Measurements from ENCODE around the gene RANBP10.
"Not testable (repeated sequence)": the region's sequence is repeated elsewhere in the genome, so short reads cannot be mapped to it uniquely, and the experiment has no call there.

RANBP10 gene

GRCh38 chr16:67806428-67807147 lies at the start of gene RANBP10, which contains the start of gene TSNAXIP1:
Gene RANBP10 (minus strand): TSS chr16:67806560. CDS start chr16:67806536, 24 bp downstream.
Gene TSNAXIP1 (plus strand): TSS chr16:67806889. CDS start chr16:67807150, 261 bp downstream.
- peak; percentile 96 for DNase-seq

GRCh38 chr16:67855789-67856188 lies 49.4 kb upstream of the RANBP10 start:
- no peak for DNase-seq

GRCh38 chr16:67853670-67854069 lies 47.3 kb upstream of the RANBP10 start:
- no peak for DNase-seq

GRCh38 chr16:67848118-67848517 lies 41.8 kb upstream of the RANBP10 start:
- DNase-seq = no peak

- DNase-seq = no peak
Observed at GRCh38 chr16:67847064-67847861, 40.9 kb upstream of the RANBP10 start, which contains the start of gene CENPT. Gene CENPT (minus strand): TSS chr16:67847693. CDS start chr16:67833859, 13,834 bp downstream.

- peak; percentile 96 for DNase-seq
Observed at GRCh38 chr16:67846320-67847063, 40.1 kb upstream of the RANBP10 start, which contains the start of gene NUTF2. Gene NUTF2 (plus strand): TSS chr16:67846933. CDS start chr16:67865131, 18,198 bp downstream.

- no peak for DNase-seq
Observed at GRCh38 chr16:67846063-67846319, 39.6 kb upstream of the RANBP10 start.

- no peak for DNase-seq
Observed at GRCh38 chr16:67845291-67846062, 39.1 kb upstream of the RANBP10 start.

GRCh38 chr16:67844497-67844896 lies 38.1 kb upstream of the RANBP10 start:
- DNase-seq = no peak

GRCh38 chr16:67843343-67843765 lies 37.0 kb upstream of the RANBP10 start:
- no peak for DNase-seq

- DNase-seq = peak; percentile 72
Observed at GRCh38 chr16:67842509-67843342, 36.4 kb upstream of the RANBP10 start.

- peak; percentile 95 for DNase-seq
Observed at GRCh38 chr16:67841816-67842508, 35.6 kb upstream of the RANBP10 start, which contains the start of gene THAP11. Gene THAP11 (plus strand): TSS chr16:67842320. CDS start chr16:67842555, 235 bp downstream.

- no peak for DNase-seq
Observed at GRCh38 chr16:67841198-67841815, 34.9 kb upstream of the RANBP10 start.

- no peak for DNase-seq
Observed at GRCh38 chr16:67837811-67838210, 31.5 kb upstream of the RANBP10 start.

GRCh38 chr16:67837190-67837589 lies 30.8 kb upstream of the RANBP10 start:
- not testable (repeated sequence) for DNase-seq

- DNase-seq = no peak
Observed at GRCh38 chr16:67834242-67834614, 27.9 kb upstream of the RANBP10 start.

- peak; percentile 94 for DNase-seq
Observed at GRCh38 chr16:67833415-67834241, 27.3 kb upstream of the RANBP10 start.

GRCh38 chr16:67833030-67833414 lies 26.7 kb upstream of the RANBP10 start:
- no peak for DNase-seq

- no peak for DNase-seq
Observed at GRCh38 chr16:67828651-67829050, 22.3 kb upstream of the RANBP10 start.
